Choroid plexus epithelial cell (primary cell): ENCODE results near the gene DPM2.

Experiments
- DNase-seq: peaks from one replicate; pipeline ENCODE4 v3.0.0-alpha.2; 2010; ENCODE audit warnings: low read depth
- H3K4me3 ChIP-seq: 2 replicates; pipeline ENCODE4 v1.5.1; 2011; ENCODE audit warnings: low read depth, mild to moderate bottlenecking, control low read depth, low read length, moderate library complexity
- CTCF ChIP-seq: conservative IDR thresholded peaks from 2 replicates; pipeline ENCODE4 v1.5.1; 2011; ENCODE audit warnings: low read depth, mild to moderate bottlenecking, control low read depth, inconsistent platforms, low read length, moderate library complexity

The DPM2 gene

DNA sequence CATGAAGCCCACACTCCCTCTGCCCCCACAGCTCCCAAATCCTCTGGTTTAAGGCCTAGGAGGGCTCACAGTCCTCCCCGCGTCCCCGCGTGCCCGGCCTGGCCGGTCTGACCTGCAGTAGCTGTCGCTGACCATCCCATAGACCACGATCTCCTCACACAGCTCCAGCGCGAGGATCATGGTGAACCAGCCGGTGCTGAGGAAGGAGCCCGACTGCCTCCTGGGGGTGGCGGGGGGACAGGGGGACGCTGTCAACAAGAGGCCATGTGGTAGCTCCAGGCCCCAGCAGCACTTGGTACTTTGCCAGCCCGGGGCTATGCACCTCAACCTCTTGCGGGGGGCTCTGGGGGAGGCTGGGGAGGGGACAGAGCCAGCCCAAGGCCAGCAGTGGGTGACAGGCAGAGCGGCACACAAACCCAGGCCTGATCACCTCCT lies 27.8 kb downstream of the DPM2 start:
- DNase-seq = no peak
- TF ChIP-seq CTCF = no peak
- H3K4me3 ChIP-seq = no peak overlapping the region

DNA sequence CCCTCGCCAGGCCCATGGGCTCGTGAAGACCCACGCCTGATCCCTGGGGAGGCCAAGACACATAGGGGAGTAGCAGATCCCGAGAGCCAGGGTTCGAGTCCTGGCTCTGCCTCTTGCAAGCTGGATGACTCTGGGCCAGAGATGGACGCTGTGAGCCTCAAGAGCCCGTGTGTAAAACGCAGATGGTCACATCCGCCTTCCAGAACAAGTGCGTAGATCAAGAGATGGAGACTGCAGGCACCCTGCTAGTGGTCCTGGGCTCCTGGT lies 29.1 kb downstream of the DPM2 start:
- no peak overlapping the region for H3K4me3 ChIP-seq
- TF ChIP-seq CTCF = no peak
- no peak for DNase-seq

DNA sequence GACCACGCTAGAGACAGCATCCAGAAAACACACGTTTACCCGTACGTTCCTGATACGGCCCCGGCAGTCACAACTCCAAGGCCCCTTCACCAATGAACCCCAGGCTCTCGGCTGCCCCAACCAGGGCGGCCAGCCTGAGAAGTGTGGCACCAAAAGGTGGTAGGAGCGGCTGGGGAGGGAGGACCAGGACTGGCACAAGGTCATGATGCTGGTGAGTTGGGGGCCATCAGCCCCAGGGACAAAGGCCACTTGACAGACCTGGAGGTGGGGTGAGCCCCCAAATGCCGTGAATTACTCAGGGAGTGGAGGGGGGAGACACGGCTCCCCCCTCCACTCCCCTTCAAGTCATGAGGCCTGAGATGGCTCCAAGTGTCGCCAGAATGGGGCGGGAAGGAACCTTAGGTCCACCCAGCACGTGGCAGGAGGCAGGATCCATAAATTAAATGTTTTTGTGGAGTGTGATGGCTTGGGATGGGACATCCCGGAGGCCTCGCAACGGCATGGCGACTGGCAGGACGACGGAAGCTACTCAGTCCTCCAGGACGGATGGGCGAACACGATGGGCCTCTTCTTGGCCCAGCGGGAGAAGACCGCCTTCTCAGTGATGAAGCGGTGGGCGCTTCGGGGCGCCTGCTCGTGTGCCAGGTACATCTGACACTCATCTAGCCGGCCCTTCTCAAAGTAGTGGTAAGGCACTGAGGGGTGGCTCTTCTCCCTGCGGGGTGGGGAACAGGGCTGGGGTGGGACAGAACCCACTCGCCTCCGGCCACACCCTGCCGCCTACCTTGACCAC lies 29.6 kb downstream of the DPM2 start:
- no peak for TF ChIP-seq CTCF
- no peak for DNase-seq
- no peak overlapping the region for H3K4me3 ChIP-seq

- no peak for TF ChIP-seq CTCF
- no peak for DNase-seq
- H3K4me3 ChIP-seq = no peak overlapping the region
These were observed 31.9 kb downstream of the DPM2 start for GRCh38 chr9:127905788-127906191.

GRCh38 chr9:127905004-127905728 lies 32.5 kb downstream of the DPM2 start:
- DNase-seq = no peak
- H3K4me3 ChIP-seq = no peak overlapping the region
- no peak for TF ChIP-seq CTCF

GRCh38 chr9:127904561-127905003 lies 33.1 kb downstream of the DPM2 start:
- no peak overlapping the region for H3K4me3 ChIP-seq
- TF ChIP-seq CTCF = no peak
- DNase-seq = no peak
